ENCODE results near the gene NTNG2. TPM values are rescaled to one million over a fixed set of nuclear protein-coding genes. Genes with fewer than 3 reads are reported as not detected.
"Not testable (repeated sequence)": the region's sequence is repeated elsewhere in the genome, so short reads cannot be mapped to it uniquely, and the experiment has no call there.

The NTNG2 gene, protein sequence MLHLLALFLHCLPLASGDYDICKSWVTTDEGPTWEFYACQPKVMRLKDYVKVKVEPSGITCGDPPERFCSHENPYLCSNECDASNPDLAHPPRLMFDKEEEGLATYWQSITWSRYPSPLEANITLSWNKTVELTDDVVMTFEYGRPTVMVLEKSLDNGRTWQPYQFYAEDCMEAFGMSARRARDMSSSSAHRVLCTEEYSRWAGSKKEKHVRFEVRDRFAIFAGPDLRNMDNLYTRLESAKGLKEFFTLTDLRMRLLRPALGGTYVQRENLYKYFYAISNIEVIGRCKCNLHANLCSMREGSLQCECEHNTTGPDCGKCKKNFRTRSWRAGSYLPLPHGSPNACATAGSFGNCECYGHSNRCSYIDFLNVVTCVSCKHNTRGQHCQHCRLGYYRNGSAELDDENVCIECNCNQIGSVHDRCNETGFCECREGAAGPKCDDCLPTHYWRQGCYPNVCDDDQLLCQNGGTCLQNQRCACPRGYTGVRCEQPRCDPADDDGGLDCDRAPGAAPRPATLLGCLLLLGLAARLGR
- total RNA-seq: 1 to 10 TPM; 5.0 to 6.5 TPM
- long read RNA-seq: 0 reads

DNA sequence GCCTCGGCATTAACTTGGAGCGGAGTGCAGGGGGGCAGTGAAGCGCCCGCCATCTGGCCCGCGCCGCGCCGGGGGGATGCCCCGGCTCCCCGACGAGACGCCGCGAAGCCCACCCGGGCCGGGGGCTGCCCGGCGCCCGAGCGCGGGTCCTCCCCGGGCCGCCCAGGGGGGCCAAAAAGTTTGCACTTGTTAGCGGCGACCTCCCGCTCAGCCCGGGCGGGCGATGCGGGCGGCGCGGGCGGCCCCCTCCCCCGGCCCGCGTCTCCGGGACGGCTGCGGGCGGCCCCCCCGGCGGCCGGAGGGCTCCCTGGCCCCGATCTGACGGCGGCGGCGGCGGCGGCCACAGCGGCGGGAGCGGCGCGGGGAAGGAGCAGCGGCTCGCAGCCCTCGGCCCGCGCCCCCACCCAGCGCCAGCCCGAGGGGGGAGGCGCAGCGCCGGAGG is at the start of gene NTNG2:
NTNG2 (plus strand) TSS at position 316 of the 442 bp plus-strand sequence. CDS start 4,774 bp downstream, outside the sequence.
- intact Hi-C loops (cut with DNase I): no loop called here
- ATAC-seq (no peak), DNase-seq (no peak)

DNA sequence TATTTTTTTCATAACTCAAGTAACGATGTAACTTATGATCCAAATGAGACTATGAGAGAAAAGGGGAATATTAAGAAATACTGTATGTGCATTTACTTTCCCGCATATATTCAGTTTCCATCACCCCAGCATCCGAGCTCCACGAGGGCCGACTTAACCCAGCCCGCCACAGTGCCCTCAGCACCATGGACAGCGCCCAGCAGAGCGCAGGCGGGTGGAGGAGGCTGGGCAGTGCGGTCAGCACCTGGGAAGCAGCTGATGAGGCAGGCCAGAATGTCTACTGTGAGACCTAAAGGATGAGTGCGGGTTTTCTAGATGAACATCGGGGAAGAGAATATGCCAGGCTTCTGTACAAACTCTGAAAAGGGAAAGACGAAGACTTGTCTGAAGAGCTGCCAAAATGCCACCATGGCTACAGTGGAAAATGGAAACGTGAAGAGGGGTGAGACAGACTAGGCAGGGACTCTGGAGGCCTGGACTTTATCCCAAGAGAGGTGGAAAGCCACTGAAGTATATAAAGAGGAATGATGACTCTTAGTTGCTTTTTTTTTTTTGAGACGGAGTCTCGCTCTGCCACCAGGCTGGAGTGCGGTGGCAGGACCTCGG is 47.7 kb upstream of the NTNG2 start:
- DNase-seq (peak; percentile 63), ATAC-seq (peak; percentile 83 to 86)
- intact Hi-C loops (cut with DNase I): no loop called here

DNA sequence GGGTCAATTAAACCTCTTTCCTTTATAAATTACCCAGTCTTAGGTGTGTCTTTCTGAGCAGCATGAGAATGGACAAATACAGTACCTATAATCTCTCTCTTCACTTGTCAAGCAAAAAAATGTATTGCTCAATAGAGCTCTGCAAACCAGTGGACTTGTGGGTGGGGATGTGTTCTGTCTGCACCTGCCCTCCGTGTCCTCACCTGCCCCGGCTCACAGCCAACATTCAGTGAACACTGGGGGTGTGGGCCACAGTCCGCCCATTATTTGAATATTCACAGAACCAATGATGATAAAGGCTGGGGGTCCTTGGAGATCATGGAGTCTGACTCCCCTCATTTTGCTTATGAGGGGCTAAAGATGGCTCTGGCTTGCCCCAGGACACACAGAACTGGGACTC is 45.3 kb upstream of the NTNG2 start:
- ATAC-seq (no peak), DNase-seq (no peak)
- intact Hi-C loops (cut with DNase I): no loop called here

DNA sequence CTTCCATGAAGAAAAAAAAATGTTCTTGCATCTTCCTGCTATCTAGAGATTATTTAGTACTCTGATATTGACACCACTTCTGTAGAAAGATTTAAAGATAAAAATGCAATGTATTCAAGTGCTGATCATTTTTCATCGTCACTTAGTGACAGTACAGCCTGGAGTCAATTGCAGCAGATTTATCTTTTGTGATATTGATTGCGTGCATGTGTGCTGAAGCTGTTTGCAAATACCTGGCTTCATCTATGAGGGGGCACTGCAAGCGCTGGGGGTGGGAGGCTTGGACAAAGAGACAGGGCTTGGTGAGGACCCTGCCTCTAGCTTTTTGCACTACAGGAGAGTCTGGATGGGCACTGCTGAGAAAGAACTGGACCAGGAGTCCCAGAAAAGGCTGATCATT is 44.2 kb upstream of the NTNG2 start:
- DNase-seq: no peak
- intact Hi-C loops (cut with DNase I): no loop called here
- no peak for ATAC-seq

DNA sequence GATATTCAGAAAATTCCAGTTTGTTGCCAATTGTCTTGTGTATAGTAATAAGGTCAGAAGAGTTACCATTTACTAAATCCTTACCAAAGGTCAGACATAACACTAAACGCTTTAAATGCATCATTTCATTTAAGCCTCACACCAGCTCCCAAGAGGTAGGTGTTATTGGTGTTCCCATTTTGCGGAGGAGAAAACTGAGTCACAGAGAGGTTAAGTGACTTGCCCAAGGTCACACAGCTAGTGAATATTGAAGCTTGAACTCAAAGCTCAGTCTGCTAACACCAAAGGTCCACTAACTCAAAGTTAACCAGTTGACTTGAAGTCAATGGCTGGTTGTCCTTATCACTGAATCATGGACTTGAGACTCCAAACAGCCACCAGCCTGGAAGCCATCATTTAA is 40.8 kb upstream of the NTNG2 start:
- ATAC-seq: no peak
- DNase-seq: no peak
- intact Hi-C loops (cut with DNase I): no loop called here

DNA sequence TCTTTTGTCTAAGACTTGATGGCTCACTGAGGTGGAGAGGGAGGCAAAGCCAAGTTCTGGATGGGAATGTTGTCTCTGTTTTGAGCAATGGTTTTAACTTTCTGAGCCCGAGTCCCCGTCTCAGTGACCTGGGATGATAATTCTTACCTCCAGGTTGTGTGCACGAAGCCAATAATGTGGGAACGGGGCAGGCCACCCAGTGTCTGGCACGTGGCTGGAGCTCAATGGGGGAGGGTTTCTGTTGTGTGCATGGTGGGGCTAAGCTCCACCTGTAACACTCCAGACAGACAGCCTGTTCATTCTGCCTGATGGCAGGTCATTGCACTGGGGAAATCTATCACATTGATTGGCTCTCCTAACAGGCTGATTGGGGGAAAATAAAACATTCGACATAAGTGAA is 37.1 kb upstream of the NTNG2 start:
- ATAC-seq (no peak), DNase-seq (no peak)
- intact Hi-C loops (cut with DNase I): no loop called here

DNA sequence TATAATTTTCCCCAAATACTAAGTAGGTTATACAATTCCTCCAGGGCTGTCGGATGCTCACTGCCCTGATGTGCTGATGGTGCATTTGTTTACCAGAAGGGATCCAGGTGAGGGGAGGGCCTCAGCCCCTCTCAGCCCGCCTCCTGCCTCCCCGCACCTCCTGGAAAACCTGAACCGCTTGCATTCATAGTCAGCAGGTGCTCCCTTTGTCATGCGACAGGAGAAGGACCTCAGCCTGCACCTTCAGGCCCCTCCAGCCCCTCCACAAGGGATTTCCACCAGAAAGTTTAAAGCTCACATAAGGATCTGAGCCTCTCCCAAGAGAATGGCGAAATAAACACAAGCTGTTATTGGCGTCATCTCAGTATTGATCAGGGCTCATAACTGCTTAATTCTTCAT is 36.5 kb upstream of the NTNG2 start:
- ATAC-seq (no peak), DNase-seq (no peak)
- intact Hi-C loops (cut with DNase I): no loop called here

DNA sequence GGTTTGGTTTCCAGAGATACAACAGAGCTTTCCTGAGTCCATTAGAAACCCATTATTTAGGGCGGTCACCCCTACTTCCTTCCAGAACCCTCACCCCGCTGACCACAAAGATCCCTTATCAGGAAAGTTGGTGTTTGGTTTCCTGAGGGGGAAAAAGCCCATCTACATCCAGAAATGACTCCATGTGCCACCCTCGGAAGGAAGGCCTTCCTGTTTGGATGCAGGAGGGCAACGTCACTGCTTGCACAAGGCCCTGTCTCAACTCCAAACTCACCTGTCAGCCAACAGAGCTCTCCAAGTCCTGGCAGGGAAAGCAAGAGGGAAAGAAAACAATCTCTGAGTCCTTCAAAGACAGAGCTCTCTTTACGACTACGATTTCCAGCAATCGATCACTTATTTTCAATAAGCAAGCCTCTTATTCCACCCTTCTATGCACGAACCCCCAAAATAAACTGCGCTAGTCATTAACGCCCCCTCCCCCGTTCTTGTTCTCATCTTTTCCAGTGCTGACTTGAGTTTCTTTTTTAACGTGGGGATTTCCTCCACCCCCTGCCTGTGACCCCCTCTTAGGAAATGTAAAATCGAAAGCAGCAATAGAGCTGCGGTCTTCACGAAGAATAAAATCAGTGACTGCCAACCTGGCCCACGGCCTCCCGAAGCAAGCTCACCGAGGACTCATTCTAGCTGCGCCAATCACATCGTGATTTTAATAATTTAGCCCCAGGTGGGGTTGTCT is 35.7 kb upstream of the NTNG2 start:
- no peak for ATAC-seq
- intact Hi-C loops (cut with DNase I): no loop called here
- no peak for DNase-seq

DNA sequence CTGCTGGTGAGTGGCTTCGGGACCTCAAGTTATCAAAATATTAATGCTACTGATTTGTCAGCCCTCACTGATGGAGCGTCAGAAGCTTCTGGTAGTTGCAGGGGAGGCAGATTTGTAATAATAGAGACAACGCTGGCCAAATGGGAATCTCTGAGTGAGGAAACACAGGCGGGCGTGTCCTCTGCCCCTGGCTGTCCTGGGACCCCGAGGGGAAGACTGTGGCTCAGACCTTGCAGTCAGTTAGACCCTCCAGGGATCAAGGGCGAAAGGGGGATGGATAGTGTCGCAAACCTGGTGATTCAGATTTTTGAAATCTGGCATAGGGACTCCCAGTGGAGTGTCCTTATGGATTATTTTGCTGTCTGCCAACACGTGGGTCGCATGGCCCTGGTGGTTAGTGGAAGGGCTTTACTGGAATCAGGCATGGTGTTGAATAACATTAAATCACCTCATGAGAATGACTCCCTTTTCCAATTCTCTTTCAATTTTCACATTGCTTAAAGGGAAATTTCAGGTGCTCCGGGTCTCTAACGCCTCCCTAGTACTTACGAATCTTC is 35.1 kb upstream of the NTNG2 start:
- intact Hi-C loops (cut with DNase I): no loop called here
- DNase-seq (no peak), ATAC-seq (no peak)

DNA sequence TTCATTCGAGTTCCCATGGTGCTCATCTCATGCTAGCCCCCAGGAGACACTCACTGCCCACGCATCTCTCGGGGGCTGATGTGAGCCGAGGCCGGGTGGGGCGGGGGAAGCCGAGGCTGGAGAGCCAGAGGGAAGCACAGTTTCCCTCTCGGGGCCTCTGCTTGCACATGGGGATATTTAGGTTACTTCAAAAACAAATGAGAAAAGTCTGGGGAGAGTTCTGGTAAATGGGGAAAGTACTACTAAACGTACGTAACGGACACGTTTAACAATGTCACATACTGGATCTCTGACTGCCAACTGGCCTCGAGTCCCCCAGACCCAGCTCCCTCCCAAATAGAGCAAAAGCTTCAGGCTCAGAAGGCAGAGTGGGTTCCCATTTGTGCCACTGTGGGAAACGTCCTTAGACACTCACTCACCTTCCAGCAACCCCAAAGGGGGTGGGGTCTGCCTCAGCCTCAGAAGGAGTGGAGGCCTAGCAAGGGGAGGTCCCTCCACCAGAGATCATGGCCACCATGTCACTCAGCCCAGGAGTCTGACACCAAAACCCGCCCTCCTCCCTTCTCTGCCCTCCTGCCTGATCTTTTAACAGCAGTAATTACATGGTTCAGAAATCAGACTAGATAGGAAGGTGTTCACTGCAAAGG is 33.8 kb upstream of the NTNG2 start:
- ATAC-seq (no peak), DNase-seq (no peak)
- intact Hi-C loops (cut with DNase I): no loop called here

DNA sequence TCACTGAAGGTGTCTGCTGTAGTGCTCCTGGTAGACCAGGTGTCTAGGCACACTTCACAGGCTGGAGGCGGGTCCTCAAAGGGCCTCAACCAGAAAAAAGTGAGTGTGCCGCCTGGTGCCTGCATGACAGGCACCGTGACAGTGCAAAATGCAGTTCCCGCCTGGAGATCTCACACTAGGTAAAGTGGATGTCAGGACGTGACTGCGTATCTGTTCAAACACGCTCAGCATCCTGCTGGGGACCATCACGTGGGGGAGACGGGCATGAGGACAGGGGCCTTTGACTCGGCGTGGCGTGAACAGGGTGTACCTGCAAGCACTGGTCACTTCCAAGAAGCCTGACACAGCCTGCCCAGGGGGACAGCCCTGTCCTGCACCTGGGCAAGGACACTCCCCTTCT is 32.3 kb upstream of the NTNG2 start:
- intact Hi-C loops (cut with DNase I): no loop called here
- ATAC-seq: no peak

DNA sequence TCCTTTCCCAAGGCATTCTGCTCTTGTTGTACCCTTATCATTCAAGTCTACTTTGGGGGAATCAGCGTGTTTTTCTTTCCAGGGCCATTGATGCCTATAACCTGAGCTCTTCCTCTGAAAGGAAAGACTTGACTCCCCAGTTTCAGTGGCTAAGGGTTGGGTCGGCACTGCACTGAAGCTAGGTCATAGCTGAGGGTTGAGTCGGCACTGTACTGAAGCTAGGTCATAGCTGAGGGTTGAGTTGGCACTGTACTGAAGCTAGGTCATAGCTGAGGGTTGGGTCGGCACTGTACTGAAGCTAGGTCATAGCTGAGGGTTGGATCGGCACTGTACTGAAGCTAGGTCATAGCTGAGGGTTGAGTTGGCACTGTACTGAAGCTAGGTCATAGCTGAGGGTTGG is 27.8 kb upstream of the NTNG2 start:
- ATAC-seq; DNase-seq; intact Hi-C loops (cut with DNase I): not testable (repeated sequence)

More for the DNA sequence above, 32.3 kb upstream of the NTNG2 start:
- no peak for DNase-seq

DNA sequence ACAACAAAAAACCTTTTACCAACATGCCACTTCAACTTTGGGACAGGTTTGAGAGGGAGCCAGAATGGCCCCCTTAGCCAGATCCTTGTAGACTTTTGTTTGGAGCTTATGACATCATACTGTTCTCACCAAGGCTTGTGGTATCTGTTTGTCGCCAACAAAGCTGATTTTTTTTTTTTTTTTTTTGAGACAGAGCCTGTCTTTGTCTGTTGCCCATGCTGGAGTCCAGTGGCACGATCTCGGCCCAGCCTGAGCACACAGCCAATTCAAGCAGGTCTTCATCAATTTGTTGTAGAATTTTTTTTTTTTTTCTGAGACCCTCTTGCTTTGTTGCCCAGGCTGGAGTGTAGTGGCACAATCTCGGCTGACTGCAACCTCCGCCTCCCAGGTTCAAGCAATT is 26.4 kb upstream of the NTNG2 start:
- ATAC-seq (no peak), DNase-seq (no peak)
- intact Hi-C loops (cut with DNase I): no loop called here

DNA sequence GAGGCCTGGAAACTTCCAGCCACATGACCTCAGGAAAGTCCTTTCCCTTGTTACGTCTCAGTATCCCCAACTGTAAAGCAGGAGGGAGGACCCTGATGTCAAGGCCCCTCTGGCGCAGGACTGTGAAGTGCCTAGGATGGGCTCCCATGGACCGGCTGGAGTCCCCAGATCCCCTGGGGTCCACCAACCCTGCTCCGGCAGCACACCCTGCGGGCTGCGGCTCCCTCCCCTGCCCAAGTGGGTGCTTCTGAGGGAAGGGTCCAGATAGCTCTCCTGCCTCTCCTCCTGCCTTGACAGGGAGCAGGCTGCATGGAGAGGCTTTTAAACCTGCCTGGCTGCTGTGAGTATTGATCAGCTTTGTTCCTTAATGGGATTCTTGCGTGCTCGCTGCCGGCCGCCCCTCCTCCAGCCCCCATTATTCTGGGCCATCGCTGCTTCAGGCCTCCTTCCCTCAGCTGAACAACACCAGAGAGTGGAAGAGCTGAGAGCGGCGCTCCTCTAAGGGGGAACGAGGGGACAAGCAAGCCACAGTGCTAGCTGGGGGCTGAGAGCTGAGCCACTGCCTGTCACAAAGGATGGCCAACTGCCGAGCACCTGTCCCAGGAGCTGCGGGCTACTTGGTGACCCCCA is 25.6 kb upstream of the NTNG2 start:
- intact Hi-C loops (cut with DNase I): no loop called here
- DNase-seq: no peak
- no peak for ATAC-seq

DNA sequence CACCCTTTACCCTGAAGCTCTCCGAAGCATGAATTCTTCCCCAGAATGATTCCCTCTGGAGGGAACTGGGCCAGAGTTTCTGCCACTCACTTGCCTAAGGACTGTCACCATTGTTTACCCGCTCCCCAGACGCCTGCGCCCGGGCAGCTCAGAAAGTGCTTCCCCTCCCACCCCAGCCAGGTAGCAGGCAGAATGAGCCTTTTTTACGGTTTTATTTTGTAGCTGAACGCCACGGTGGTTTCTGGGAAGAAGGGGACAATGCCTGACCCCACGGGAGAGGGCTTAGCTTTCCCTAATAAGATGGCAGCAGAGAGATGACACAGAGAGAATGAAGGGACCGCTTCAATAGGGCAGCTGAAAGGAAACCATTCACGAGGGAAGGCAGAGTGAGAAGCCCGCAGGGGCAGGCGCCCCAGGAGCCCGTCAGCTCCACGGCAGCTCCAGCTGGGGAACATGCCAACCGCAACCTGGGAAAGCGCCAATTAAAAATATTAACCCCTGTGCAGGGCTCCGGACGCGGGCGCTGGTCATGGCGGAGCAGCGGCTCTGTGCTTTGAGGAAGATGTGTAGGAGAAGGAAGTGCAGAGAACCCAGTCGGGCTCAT is 20.4 kb upstream of the NTNG2 start:
- intact Hi-C loops (cut with DNase I): no loop called here
- ATAC-seq: peak; percentile 78 to 80

DNA sequence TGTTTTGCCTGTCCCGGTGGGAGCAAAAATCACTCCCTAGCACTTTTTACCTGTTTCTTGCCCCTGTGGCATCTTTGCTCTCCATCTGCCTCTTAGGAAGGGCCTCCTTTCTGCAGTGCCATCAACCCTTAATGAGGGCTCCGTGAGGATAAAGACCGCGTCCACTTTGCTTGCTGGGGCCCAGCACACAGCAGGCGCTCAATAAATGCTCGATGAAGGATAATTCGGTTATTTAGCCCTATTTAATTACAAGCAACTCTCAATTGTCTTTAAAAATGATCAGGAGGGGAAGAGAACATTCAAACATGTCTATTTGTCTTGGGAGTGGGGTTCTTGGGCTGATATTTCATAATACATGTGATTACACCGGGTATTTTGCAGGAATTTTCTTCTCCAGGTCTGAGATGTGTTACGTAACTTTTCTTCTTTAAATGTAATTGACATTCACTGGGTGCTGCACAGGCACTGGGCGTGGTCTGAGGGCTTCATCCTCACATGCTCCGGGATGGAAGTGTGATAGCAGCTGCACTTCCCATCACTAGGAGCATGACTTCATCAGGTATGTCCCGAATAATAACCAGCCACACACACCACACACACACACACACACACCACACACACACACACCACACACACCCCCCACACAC is 19.8 kb upstream of the NTNG2 start:
- peak in 1 of 2 donors; percentile 57 for ATAC-seq

More for the DNA sequence above, 20.4 kb upstream of the NTNG2 start:
- DNase-seq: no peak

DNA sequence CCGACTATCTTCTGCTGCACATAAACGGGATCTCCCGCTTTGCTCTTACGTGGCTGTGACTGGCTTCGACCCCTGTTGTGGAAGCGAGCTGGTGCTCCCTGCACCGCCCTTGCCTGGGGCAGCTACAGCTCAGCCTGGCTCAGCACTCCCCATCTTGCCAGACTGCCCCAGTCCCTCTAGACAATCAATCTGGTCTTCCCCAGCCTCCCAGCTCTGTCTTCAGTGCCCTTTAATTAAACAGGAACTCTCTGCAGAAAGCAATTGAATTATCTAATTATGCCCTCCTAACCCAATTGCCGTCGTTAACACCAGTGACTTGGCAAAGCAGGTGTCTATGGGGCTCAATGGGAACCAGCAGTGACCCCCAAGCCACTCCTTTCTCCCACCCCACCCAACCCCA is 18.9 kb upstream of the NTNG2 start:
- ATAC-seq (no peak), DNase-seq (no peak)
- intact Hi-C loops (cut with DNase I): no loop called here

More for the DNA sequence above, 19.8 kb upstream of the NTNG2 start:
- intact Hi-C loops (cut with DNase I): no loop called here
- DNase-seq: no peak

DNA sequence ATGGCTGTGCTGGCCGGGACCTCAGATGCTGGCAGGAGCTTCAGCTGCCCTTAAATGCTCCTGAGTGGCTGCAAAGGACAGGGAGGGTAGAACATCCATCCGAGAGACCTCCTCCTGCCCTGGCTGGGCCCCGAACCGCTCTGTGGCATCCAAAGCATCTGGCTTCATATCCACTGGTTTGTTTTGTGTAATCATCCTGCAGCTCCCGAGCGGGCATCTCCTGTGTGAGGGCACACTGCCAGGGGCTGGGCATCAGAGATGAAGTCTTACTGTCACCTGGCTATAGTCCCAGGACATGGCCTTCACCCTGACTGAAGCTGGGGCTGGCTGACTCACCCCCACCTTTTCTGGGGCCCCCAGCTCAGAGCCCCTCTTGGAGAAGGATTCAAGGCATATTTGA is 18.5 kb upstream of the NTNG2 start:
- DNase-seq (no peak), ATAC-seq (peak in 1 of 2 donors; percentile 49)
- intact Hi-C loops (cut with DNase I): no loop called here

Data from left cardiac atrium (tissue), 4 donors.